Testis (tissue), 2 donors: Measurements from ENCODE around the gene CAPN9.

Experiments used
- POLR2A ChIP-seq: fragments of 450-650 bp; IDR thresholded peaks from one replicate; pipeline ENCODE4 v1.6.1; 2017; ENCODE audit warnings: antibody characterized with exemption, mild to moderate bottlenecking, moderate library complexity
- TF ChIP-seq, protein P1 (sequence below), 3 experiments: fragments of 450-650 bp in 2 of 3; fragments of 200-600 bp in 1 of 3; sonication (generic) in 1 of 3; IDR thresholded peaks; one replicate each; pipeline ENCODE4 v1.5.1; 2016 to 2019; ENCODE audit warnings: antibody characterized with exemption in 3 of 3, mild to moderate bottlenecking in 2 of 3, moderate library complexity in 1 of 3

DNA sequence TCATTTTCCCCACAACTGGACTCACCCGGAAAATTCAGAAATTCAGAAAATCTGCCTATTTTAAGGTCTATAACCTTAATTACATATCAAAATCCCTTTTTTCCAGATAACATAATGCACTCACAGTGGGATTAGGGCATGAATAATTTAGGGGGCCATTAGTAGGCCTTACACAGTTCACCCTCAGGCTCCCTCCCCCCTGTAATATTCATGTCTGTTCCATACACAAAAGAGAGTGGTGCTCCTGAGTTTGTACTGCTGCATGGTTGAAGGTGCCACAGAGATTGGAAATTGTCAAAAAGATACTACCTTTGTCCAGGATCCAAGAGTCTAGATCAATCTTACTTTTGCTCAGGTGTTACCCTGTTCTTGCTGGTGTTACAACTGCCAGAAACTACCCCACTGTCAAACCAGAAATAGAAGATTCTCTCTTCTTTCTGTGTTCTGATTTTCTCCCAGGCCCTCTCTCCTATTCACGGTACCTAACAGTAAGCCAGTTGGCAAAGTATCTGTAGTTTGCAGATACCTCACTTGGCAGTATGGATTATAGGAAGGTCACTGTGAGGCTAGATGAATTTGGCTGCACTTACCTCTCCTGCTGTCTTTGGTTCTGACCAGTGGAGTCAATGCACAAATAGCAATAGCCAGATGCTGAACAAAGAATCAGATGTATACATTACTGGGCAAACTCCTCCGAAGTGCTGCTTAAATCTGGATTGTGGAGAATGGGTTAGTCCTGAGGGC is 67.9 kb downstream of the CAPN9 start:
- TF ChIP-seq, protein P1, sequence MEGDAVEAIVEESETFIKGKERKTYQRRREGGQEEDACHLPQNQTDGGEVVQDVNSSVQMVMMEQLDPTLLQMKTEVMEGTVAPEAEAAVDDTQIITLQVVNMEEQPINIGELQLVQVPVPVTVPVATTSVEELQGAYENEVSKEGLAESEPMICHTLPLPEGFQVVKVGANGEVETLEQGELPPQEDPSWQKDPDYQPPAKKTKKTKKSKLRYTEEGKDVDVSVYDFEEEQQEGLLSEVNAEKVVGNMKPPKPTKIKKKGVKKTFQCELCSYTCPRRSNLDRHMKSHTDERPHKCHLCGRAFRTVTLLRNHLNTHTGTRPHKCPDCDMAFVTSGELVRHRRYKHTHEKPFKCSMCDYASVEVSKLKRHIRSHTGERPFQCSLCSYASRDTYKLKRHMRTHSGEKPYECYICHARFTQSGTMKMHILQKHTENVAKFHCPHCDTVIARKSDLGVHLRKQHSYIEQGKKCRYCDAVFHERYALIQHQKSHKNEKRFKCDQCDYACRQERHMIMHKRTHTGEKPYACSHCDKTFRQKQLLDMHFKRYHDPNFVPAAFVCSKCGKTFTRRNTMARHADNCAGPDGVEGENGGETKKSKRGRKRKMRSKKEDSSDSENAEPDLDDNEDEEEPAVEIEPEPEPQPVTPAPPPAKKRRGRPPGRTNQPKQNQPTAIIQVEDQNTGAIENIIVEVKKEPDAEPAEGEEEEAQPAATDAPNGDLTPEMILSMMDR (IDR thresholded peaks at IDR 0.05), result no peak
- TF ChIP-seq POLR2A, result no peak
